ENCODE data around the gene FAM228B.
"Not testable (repeated sequence)": the region's sequence is repeated elsewhere in the genome, so short reads cannot be mapped to it uniquely, and the experiment has no call there.

FAM228B gene

DNA sequence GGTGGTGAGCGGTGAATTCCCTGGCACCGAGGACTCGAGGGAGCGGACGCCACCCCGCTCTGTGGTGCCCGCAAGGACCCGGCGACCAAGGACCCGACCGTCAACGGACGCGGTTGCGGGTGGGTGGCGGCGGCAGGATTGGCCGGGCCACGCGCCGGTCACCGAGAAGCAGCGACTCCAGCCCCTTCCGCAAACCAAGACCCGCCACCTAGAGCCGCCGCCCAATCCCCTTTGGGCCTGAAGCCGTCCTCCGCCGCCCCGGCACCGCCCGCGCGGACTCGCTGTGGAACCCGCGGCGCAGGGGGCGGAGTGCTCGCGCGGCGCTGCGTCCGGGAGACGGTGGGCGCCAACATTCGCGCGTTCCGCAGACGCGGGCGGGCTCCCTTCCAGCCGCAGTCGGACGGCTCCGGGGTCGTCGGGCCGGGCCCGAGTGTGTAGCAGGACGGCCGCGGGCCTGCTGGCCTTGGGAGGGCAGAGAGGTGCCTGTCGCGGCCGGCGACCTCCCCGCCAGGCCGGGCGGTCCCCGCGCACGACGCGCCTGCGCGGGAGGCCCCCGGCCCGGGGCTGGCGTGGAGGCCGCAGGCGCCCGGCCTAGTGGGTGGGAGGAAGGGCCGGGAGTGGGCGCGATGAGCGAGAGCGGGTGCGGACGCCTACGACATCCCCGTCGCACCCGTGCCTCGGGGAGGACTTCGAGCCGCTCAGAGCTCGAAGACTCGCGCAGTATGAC lies at the start of gene FAM228B, which contains the start of gene PFN4:
FAM228B (plus strand) TSS at position 275 of the 727 bp plus-strand sequence. CDS start 893 bp downstream, outside the sequence.
PFN4 (minus strand) TSS at position 140 of the 727 bp plus-strand sequence. CDS start 799 bp downstream, outside the sequence.
- DNase-seq (ENCODE audit: low spot score): peak; percentile 94

DNA sequence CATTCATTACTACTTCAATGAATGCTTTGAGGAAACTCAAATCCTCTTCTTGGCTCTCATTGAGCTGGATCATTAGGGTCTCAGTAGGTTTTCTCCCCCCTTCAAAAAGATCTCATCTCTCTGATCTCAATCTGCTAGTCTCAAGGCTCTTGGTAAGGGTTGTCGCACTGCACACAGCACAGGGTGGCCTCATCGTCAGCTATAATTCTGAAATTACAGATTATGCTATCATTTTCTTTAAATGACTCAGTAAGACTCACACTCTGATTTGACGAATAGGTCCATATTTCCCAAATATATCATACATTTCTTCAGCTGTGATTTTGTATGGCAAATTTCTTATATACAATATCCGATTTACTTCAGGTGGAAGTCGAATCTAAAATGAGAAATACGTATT lies 49.5 kb upstream of the FAM228B start:
- no peak for DNase-seq (ENCODE audit: low spot score)

DNA sequence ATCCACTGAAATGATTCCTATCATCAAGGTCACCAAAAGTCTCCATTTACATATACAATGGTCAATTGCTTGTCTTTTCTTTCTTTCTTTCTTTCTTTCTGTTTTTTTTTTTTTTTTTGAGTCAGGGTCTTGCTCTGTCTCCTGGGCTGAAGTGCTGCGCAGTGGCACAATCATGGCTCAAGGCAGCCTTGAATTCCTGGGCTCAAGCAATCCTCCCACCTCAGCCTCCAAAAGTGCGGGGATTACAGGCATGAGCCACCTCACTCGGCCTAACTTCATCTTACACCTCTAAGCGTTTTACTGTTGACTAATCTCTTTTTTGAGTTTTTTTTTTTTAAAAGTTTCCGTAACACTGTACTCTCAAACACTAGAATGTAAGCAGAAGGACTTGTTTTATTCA lies 48.0 kb upstream of the FAM228B start:
- no peak for DNase-seq (ENCODE audit: low spot score)

DNA sequence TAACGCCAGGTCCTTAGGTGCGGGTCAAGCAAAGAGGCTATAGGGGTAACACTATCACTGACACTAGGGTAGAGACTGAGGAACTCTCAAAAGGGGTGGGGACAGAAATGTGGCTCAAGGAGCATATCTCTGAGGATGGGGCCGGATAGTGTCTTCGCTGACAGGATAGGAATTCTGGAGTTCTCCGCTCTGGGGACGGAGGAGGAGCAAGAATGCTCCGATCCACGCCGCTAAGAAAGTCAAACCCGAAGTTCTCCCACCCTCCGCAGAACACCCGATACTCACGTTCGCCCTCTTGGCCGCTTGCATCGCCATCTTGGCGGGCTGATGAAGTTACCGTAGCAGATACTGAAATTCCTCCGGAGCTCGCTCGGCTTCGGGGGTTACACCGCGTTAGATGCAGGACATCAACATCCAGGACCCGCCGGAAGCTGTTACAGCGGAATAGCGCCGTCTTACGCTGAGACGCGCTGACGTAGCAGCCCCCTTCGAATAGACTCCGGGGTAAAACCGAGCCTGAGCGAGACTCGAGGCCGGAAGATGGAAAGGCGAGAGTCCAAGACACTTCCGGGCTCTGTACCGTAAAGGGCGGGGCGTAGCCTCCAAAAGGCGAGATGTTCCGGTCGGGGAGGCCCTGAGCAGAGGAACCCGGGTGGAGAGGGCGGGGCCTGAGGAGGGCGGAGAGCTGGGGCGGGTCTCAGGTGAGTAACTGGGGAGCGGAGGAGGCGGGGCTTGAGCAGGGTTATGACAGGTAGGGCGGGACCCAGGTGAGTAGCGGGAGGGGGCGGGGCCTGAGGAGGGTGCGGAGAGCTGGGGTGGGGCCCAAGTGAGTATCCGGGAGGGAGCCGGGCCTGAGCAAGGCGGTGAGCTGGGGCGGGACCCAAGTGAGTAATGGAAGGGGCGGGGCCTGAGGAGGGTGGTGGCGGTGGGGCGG lies 47.1 kb upstream of the FAM228B start, which contains the start of gene SF3B6:
SF3B6 (minus strand) TSS at position 412 of the 934 bp plus-strand sequence; CDS start at position 315, 97 bp downstream.
- peak; percentile 91 for DNase-seq (ENCODE audit: low spot score)

DNA sequence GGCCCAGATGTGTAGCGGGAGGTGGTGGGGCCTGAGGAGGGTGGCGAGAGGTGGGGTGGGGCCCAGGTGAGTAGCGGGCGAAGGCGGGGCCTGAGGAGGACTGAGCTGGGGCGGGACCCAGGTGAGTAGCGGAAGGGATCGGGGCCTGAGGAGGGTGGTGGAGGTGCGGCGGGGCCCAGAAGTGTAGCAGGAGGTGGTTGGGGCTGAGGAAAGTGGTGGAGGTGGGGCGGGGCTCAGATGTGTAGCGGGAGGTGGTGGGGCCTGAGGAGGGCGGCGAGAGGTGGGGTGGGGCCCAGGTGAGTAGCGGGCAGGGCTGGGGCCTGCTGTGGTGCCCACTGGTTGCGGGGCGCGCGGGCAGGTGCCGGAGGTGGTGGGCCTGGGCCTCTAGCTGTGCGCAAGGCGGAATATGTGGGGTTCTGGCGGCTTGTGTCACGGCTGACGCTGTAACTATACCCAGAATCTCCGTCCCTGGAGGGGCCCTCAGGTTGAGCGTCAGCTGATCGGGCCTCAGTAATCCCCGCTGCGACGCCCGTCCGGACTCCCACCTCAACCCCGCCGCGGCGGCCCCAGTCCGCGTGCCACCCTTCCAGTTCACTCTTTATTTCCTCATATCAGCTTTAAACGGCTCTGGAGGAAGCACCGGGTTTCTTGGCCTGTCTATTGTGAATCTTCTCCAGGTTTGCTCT lies 46.3 kb upstream of the FAM228B start:
- DNase-seq (ENCODE audit: low spot score): peak; percentile 37

DNA sequence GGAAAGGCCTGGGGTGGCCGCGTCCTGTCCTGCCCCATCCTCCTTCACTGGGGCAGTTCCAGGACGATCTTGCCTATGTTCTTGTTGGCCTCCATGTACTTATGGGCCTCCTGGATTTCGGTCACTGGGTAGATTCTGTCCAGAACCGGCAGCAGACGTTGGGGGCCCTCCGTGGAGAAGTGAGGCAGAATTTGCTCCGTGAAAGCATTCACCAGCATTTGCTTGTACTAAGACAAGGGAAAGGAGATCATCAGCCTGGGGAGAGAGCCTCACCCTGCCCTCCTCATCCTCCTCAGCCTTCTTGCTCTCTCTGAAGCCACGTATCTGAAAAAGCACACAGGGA lies 45.8 kb upstream of the FAM228B start:
- DNase-seq (ENCODE audit: low spot score): no peak

DNA sequence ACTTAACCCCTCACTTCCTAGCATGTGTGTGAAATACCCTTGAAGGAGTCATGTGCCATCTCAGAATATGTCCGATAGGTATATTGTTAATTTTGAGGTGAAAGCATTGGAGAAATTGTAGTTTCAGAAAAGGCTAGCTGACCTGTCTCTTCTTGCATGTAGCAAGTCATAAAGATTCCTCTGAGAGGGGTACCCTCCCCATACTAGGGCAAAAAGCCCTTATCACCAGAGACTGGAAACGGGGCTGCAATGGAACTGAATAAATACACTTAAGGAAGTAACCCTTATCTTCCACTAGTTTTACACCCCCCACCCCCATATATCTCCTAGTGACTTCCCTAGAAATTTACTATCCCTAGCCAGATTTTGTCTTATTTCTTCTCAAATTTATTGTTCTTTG lies 45.4 kb upstream of the FAM228B start:
- no peak for DNase-seq (ENCODE audit: low spot score)

DNA sequence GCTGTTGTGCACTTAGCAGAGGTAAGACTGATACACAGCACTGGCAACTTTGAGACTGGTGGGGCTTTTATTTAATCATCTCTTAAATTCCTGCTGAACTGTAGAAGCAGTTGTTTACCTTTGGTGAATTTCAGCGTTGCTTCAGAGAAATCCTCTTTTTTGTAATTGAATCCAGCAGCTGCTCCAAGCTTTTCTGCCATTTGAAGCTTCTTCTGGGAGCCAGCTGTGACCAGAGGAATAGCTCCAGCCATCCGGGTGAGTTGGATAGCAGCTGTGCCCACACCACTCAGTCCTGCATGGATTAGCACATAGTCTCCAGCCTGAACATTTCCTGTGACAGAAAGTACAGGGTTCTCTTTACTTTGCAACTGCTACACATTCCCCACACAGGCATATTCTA lies 42.6 kb upstream of the FAM228B start:
- DNase-seq (ENCODE audit: low spot score): no peak

DNA sequence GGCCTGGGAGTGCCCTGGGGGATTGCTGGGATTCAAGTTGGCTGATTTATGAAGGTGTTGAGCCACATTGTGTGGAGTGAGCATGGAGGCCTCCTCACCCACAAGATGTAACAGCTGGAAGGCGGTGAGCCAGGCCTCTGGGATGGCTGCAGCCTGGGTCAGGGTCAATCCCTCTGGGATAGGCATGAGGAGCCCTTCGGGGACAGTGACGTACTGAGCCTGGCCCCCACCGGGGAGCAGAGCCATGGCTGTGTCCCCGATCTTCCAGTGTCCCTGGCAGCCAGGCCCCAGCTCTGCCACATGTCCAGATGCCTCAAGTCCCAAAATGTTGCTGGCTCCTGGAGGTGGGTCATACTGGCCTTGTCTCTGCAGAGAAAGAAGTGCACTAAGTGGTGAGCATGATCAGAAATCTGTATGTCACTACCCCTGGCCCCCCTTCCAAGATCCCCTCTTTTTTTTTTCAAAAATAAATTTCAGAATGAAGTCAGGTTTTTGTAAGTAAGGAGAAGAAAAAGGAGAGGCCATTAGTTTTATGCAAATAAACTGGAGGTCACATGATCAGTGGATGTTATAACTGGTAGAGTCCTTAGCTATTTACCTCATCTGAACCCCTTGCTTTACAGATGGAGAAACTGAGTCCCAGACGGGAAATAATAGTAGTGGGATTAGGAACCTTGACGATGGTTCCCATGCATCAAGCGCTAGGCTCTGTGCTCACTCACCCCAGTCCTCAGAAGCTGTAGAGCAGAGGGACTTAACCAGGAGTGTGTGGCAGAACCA lies 40.3 kb upstream of the FAM228B start:
- DNase-seq (ENCODE audit: low spot score): no peak

DNA sequence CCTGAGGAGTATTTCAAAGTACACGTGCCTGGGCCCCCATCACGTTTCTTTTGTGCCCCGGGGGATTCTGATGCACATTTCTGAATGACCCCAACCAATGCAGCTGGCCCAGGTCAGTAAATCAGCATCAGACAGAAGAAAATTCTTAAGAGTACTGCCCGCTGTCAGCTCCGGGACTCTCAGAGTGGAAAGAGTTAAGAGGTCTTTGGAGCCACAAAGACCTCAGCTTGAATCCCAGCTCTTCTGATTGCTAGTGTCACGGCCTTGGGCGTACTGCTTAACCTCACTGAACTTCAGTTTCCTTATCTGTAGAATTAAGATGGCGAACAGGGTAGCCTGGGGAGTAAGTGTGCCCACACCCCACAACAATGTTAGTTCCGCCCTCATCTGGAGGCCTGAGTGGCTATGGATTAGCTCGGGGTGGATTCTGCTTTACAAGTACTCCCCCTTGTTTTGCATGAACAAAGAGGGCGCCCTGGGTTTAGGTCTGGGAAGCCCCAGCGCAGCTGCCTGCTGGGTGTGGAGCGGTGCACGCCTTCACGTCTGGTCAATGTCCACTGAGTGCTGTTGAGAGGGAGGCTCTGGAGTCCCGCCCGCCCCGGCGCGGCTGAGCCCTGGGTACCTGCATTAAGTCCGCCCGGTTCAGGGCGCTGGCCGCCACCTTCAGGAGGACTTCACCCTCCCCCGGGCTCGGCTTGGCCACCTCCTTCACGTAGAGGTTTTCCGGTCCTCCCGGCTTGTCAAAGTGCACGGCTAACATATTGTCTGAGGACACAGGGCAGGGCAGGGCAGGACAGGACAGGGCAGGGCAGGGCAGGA lies 39.5 kb upstream of the FAM228B start:
- DNase-seq (ENCODE audit: low spot score): peak; percentile 82

DNA sequence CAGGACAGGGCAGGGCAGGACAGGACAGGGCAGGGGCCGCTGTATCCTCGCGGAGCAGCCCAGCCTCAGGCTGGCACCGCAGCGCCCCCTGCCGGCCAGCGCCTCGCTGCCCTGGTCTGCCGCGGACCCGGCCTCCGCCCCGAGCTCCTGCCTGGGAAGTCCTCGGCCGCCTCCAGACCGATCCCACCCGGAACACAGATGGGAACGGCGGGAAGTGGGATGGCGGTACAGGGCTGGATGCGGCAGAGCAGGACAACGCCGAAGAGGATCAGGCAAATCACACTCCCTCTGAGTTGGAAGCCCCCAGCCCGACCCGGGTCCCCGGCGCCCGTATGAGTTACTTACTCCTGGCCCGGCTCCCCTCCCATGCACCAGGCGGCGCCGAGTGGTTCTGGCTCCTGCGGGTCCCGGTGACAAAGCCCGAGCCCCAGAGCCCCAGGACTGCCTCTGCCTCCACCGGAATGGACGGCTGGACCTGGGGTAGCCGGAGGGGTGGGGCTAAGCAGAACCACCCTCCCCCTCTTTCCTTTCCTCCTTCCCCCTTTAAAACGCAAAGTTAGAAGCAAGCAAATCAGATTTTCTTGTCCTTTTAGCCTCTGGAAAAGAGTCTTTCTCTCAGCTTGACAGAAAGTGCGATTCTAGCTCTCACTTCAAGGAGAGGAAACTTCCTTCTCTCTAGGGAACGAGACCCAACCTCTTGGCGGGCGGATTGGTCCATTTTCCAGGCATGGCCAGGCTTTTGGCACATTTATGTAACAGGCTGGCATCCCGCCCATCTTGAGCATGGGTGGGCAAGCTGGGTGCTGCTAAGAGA lies 38.7 kb upstream of the FAM228B start, which contains the start of gene TP53I3:
TP53I3 (minus strand) TSS at position 449 of the 814 bp plus-strand sequence. CDS start 508 bp downstream, outside the sequence.
- DNase-seq (ENCODE audit: low spot score): peak; percentile 94

DNA sequence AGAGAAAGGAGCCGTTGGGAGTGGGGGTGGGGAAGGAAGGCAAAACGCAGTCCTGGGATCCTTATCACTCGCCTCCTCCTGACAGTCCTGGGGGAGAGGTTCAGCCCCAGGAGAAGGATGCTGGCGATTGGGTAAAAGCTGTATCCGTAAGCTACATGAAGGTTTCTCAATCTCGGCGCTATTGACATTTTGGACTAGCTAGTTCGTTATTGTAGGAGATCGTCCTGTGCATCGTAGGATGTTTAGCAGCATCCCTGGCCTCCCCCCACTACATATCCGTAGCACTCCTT lies 38.1 kb upstream of the FAM228B start:
- DNase-seq (ENCODE audit: low spot score): no peak

DNA sequence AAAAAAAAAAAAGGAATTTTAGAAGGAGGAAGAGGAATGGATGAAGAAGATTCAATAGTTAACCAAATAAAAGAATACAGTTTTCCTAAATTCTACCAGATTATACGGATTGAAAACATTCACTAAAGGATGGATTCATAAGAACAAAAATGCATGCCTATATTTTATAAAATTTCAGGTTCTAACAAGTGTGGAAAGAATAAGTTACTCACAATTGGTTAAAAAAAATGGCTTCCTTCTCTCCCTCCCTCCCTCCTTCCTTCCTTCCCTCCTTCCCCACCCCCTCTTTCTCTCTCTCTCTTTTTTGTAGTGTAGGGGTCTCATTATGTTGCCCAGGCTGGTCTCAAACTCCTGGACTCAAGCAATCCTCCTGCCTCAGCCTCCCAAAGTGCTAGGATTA lies 37.0 kb upstream of the FAM228B start:
- DNase-seq (ENCODE audit: low spot score): no peak

DNA sequence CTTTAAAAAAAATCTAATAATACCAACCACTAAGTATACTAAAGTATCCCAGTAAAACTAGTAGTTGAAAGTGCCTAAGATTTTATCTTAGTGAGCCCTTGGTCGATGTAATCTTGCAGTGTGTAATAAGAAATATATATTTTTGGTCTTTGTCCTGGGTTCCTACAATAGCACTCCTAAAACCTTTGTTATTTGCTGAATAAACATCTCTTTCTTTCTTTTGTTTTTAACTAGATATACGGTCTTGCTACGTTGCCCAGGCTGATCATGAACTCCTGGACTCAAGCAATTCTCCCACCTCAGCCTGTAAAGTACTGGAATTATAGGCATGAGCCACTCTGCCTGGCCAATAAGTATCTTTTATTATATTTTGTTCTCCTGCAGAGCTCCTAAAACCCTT lies 36.2 kb upstream of the FAM228B start:
- DNase-seq (ENCODE audit: low spot score): no peak

DNA sequence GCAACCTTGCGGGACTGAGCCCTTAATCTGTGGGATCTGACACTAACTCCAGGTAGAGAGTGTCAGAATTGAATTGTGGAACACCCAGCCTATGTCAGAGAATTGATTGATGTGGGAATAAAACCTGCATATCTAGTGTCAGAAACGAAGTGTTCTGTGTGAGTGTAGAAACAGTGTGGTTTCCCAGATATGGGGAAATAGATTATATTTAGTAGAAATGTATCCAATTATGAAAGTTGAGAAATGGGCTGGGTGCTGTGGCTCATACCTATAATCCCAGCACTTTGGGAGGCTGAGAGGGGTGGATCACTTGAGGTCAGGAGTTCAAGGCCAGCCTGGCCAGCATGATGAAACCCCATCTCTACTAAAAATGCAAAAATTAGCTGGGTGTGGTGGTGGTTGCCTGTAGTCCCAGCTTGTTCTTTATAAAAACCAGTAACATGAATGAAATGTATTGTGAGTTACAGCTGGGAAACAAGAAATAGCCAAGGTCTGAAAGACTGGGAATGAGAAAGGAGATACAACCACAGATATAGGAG lies 34.4 kb upstream of the FAM228B start:
- DNase-seq (ENCODE audit: low spot score): no peak

DNA sequence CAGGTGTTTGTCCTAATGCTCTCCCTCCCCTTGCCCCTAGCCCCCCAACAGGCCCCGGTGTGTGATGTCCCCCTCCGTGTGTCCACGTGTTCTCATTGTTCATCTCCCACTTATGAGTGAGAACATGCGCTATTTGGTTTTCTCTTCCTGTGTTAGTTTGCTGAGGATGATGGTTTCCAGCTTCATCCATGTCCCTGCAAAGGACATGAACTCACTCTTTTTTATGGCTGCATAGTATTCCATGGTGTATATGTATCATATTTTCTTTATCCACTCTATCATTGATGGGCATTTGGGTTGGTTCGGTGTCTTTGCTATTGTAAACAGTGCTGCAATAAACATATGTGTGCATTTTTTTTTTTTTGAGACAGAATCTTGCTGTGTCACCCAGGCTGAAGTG lies 30.0 kb upstream of the FAM228B start:
- not testable (repeated sequence) for DNase-seq (ENCODE audit: low spot score)

DNA sequence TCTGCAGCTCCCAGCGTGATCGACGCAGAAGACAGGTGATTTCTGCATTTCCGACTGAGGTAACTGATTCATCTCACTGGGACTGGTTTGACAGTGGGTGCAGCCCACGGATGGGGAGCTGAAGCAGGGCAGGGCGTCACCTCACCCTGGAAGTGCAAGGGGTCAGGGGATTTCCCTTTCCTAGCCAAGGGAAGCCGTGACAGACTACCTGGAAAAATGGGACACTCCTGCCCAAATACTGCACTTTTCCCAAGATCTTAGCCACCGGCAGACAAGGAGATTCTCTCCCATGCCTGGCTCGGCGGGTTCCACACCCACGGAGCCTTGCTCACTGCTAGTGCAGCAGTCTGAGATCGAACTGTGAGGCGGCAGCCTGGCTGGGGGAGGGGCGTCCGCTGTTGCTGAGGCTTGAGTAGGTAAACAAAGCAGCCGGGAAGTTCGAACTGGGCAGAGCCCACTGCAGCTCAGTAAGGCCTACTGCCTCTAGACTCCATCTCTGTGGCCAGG lies 28.0 kb upstream of the FAM228B start:
- not testable (repeated sequence) for DNase-seq (ENCODE audit: low spot score)

DNA sequence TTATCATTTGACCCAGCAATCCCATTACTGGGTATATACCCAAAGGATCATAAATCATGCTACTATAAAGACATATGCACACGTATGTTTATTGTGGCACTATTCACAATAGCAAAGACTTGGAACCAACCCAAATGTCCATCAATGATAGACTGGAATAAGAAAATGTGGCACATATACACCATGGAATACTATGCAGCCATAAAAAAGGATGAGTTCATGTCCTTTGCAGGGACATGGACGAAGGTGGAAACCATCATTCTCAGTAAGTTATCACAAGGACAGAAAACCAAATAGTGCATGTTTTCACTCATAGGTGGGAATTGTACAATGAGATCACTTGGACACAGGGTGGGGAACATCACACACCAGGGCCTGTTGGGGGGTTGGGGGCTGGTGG lies 22.5 kb upstream of the FAM228B start:
- not testable (repeated sequence) for DNase-seq (ENCODE audit: low spot score)

DNA sequence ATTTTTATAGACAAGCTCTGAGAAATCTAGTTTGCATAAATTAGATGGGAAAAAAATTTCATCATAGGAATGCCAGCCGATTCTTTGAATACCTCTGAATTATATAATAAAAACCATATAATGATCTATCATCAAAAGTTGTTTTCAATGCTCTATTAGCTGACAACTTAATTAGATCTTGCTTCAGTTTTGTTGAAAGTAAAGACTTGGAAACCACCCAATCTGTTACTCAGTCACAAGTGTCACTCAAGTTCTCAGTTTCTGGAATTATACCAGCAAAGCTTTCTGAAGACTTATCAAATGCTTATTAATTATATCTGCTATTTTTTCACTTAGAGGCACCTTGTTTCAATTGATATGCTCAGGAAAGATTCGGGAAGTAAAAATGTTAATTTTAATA lies 21.3 kb upstream of the FAM228B start:
- DNase-seq (ENCODE audit: low spot score): no peak
